Activated naive CD4-positive, alpha-beta T cell treated with Interleukin-2 at 50 U/mL for 16 hours (primary cell): ENCODE measurements around the gene SRSF4.
"Not testable (repeated sequence)": the region's sequence is repeated elsewhere in the genome, so short reads cannot be mapped to it uniquely, and the experiment has no call there.

ENCODE experiments used
- DNase-seq: peaks from one replicate; pipeline ENCODE4 v3.0.0-alpha.2; 2020

SRSF4 gene

DNA sequence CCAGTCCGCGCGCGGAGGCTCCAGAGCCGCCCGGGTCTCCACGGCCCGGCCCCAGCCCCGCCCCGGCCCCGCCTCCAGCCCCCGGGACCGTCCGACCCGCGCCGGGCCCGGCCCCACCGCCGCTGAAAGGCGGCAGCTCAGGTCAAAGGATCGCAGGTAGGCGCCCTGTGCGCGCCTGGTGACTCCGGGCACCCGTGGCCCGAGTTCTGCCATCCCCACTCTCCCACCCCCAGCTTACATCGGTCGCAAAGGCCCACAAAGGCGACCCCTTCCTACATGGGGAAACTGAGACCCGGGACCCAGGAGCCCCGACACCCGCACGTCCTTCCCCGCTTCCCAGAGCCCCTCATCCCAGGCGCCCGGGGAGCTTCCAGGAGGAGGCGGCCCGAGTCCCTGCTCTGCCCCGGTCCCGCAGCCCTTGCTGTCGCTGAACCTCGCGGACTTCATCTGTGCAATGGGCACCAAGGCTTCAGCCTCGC lies 57.8 kb downstream of the SRSF4 start, which contains the start of gene TMEM200B:
TMEM200B (minus strand) TSS at position 17 of the 479 bp plus-strand sequence. CDS start 2,075 bp downstream, outside the sequence.
- DNase-seq: peak; percentile 14

DNA sequence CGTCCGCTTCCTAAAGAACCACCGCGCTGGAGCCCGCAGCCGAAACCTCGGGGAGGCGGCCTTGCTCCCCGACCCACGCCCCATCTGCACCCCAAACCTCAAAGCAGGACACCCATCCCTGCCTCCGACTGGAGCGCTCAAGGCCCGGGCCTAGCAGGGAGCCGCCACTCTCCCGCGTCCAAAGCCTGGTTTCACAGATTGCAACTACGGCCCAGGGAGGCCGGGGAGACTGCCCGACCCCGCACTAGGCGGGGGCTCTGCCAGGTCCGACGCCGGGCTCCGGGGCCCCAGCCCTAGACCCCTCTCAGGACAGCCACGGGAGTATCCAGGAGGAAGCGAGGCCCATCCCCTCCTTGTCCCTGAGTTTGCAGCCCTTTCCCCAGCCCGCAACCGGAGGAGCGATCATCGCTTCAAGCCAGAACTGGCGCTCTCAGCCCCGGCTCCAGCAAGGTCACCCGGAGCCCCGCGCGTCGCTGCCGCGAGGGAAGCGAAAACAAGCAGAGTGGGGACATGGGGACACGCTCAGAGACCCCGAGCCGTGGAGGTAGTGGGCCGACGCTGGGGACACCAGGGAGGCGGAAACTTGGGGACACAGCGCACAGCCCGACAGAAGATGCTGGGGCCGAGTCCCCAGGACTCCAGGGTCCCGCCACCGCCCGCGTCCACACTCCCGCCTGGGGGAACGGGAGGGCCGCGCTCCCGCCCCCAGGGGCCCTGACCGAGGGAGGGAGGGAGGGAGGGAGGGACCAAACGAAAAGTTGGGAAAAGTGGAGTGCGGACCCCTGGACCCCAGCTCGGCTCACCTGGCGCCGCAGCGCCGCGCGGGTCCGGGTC lies 58.4 kb downstream of the SRSF4 start:
- peak; percentile 27 for DNase-seq

DNA sequence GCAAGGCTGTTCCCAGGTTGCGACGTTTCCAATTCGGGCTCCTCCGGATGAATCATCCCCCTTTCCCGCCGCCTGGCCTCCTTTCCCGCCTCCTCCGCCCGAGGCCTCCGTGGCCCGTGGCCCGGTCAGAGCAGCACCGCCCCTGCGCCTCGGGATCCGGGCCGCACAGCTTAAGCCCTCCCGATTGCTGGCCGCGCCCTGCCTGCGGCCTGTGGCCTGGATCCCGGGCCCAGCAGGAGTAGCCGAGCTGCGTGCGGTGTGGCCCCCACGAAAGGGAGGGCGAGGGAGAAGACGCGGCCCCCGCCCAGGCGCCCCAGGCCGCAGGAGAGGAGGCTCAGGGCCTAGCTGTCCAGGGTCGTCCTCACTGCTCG lies 59.0 kb downstream of the SRSF4 start:
- DNase-seq: no peak

DNA sequence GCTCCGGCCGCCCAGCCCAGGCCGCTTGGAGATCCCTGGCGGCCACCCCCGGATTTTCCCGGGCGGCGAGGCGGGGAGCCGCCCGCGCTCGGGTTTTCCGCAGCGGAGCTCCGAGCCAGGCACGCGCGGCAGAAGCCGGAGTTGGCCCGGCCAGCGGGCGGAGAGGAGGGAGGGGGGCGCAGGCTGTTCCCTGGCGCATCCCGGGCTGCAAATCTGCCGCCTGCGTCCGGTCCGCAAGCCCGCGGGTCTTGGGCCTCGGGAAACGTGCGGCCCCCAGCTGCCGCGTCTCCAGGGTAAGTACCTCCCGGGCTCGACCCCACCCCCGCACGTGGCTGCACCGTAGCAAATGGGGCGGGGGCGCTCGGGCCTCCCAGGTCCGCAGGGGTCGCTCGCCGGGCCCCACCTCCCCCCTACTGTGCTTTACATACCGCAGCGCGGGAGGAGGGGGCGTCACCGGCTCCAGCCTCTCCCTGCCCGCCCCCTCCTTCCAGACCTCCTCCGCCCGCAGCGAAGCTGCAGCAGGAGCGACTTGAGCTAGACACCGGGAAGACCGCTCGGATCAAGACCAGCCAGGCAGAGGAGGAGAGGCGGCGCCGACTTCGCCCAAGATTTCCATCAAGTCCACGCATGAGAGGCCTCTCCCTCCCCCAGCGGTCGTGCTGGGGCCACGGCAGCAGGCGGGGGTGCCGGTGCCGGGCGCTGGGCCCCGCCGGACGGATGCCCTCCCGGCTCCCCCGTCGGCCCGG lies 59.6 kb downstream of the SRSF4 start:
- DNase-seq: no peak

DNA sequence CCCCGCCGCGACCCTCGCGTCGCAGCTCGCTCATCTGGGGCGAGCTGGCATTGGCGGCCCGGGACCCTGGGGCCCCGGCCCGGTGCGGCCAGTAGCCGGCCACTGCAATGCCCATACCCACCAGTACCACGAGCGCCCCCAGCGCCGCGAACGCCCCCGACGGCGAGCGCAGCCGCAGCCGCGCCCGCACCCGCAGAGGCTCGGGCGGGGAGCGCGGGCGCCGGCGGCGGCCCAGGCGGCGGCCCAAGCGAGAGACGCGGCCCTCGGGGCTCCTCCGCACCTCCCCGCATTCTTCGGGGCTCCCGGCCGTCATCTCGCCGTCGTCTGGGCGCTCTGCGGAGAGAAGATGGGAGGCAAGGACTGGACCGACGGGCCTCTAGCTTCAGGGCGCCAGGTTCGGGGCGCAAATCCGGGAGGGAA lies 60.2 kb downstream of the SRSF4 start:
- no peak for DNase-seq

DNA sequence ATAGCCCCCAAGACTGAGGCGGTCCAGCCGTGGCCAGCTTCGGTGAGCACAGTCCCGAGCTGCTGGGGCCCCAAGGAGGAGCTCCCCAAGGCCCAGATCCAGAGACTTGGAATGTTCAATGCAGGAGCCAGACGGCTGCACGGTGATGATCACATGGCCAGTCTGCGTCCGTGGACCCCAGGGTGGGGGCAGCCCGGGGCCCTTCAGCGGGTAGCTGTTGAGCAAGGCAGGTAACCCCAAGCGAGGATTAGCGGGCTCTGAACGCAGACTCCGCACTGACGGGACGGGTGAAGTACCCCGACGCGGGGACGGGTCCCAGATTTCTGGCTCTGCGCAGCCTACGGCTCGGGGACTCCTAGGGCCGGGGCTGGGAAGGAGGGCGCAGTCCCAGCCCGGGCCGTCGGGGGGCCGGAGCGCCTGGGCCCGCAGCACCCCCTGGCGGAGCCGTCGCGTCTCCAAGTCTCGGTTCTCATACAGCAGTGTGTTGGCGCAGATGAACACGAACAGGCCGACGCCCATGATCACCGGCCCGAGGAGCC lies 60.7 kb downstream of the SRSF4 start:
- DNase-seq: peak; percentile 69

DNA sequence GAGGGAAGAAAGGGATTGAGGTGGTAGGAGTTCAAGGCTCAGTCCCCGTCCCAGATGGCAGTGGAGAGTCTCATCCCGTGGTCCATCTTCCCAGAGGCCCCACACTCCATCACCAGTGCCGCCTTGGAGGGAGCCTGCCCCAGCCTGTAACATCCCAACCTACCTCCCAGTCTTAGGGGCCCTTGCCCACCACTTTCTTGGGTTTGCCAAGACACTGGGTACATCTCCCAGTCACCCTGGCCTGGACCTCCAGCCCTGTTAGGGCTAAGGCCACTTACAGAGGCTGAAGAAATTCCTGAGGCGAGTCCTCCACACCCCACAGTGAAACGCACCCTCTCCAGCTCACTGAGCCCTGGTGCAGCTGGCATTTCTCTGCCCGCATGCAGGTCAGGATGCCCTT lies 61.3 kb downstream of the SRSF4 start:
- DNase-seq: no peak

DNA sequence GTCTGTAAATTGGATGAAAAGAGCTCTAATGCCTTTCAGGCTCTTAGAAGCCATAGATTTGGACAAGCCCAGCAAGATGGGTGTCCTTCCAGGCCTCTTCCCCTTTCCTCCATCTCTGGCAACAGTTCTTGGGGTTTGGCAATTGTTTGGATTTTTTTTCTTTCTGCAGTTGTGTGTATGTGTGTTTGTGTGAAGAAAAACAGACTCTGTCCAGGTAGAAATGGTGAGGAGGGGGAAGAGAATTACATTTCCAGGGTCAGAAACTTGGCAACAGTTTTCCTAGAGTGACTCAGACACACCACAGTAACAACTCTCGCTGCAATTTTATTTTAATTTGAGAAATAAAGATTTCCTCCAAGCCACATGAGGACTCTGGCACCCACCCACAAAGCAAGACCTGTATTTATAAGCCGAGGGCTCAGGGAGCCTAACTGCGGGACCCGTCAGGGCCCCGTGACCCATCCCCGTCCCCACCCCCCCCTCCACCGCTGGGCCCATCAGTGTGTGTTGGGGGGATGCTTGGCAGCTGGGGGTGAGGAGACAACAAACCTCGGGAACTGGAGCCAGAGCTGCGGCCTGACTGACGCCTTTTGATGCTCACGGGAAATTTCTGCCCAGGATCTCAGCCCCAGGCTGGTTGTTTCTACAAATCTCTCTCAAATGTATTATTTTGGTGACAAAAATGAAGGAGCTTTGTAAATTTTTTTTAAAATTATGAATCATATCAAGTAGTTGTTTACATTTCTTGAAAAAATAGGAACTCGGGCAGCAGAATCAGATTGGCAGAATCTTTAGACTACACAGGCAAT lies 62.4 kb downstream of the SRSF4 start:
- DNase-seq: no peak

DNA sequence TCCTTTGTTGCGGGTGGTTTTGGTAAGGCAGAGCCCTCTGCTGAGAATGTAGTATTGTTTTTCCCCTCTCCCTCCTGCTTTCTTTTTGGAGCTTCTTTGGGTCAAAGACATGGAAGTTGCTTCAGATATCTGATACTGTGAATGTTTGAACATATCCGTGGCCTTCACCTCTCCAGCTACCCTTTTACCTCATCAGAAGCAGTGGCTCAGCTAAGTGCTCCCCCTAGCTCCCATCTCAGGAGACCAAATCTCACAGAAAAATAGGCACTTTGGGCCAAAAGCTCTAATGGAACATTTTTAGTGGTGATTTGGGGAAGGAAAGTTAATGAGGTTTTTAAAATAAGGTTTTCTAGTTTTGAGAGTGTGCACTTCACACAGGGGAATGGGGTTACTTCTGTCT lies 64.3 kb downstream of the SRSF4 start:
- no peak for DNase-seq

DNA sequence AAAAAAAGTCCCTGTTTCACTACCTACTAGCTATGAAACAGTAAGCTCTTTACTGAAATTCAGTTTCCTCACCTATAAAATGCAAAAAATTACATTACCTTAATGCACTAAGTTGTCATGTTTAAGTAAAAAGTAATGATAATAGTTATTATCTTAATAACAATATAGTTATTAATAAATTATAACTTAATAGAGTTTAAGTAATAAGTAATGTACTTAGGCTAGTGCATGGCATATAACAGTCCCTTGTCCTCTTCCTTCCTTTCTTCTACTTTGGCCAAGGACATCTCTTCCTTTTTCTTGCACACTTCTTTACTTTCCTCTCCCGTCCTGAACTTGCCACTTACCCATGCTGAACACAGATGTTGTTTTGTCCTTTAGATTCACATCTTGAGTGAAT lies 67.0 kb downstream of the SRSF4 start:
- no peak for DNase-seq

DNA sequence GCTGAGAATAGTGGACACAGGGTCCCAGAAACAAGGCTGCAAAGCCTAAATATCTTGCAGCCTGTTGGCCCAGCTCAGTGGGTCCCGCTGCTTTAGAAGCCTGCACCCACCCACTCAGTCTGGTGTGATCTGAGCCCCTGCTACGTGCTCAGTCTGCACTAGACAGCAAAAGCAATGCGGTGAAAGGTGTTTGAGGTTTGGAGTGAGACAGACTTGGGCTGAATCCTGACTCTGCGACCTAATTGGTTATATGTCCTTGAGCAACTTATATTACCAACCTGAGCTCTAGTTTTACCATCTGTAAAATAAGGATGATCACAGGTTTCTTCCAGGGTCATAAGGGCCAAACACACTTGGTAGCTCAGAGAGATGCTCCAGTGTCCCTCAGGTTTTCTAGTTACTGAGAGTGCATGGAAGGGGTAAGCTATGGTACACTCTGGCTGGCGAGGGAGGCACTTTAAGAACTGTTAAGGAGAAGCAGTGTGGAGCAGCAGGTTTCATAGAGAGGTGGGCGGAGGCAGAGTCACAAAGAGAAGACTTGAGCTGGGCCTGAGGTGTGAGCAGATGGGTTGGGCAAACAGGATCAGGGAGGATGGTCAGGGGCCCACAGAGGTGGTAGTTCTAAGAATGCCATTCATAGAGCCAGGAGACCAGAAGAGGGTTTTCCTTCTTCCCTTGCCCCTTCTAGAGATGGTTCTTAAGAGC lies 68.1 kb downstream of the SRSF4 start:
- no peak for DNase-seq

DNA sequence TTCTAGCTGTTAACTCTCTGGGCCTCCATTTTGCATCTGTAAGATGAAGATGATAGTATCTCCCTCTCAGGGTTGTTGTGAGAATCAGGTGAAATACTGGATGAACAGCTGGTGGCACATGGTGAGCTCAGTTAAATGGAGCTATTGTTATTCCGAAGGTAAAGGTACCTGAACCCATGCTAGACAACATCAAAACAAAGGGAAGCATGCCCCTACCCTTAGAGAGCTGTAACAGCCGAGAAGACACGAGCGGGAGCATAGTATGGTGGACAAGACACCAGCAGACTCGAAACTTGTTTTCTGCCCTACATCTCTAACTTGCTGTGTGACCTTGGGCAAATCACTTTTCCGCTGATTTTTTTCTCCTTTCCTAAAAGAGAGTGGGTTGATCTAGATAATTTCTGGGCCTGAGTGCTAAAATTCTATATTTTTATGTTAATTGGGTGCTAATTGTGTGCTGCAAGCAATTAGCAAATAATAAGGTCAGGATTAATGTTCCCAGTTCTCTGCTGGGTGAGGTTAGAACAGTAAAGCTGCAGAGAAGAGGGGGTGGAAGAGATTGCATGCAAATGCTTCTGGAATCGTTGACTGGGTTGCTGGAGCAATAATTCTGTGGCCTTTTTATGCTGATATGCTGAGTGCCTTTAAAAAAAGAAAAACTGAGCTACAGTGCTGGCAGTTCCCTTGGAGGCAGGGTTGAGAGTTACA lies 68.8 kb downstream of the SRSF4 start:
- DNase-seq: no peak

DNA sequence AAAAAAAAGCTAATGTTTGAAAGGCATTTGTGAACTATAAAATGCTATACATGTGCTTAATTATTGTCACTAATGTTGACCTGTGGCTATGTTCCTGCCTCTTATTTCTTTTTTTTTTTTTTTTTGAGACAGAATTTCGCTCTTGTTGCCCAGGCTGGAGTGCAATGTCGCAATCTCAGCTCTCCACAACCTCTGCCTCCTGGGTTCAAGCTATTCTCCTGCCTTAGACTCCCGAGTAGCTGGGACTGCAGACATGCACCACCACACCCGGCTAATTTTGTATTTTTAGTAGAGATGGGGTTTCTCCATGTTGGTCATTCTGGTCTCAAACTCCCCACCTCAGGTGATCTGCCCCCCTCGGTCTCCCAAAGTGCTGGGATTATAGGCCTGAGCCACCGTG lies 73.7 kb downstream of the SRSF4 start:
- DNase-seq: not testable (repeated sequence)

DNA sequence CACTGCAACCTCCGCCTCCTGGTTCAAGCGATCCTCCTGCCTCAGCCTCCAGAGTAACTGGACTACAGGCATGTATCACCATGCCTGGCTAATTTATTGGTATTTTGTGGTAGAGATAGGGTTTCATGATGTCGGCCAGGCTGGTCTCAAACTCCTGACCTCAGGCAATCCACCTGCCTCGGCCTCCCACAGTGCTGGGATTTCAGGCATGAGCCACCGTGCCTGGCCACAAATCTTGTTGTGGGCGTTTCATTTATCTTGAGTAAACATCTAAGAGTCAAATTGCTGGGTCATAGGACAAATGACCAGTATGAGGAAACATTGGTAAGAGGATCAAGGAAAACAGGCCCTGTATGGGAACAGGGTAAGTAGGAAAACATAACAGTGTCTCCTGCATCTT lies 75.9 kb downstream of the SRSF4 start:
- DNase-seq: no peak

DNA sequence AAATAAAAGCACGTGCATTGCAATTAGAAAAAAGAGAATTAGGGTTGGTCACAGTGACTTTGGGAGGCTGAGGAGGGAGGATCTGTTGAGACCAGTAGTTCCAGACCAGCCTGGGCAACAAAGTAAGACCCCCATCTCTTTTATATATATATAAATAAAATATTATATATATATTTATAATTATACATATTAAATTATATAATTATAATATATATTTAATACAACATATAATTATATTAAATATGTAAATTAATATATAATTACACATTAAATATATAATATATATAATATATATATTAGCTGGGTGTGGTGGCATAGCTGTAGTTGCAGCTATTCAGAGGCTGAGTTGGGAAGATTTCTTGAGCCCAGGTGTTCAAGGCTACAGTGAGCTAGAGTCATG lies 81.2 kb downstream of the SRSF4 start:
- no peak for DNase-seq

DNA sequence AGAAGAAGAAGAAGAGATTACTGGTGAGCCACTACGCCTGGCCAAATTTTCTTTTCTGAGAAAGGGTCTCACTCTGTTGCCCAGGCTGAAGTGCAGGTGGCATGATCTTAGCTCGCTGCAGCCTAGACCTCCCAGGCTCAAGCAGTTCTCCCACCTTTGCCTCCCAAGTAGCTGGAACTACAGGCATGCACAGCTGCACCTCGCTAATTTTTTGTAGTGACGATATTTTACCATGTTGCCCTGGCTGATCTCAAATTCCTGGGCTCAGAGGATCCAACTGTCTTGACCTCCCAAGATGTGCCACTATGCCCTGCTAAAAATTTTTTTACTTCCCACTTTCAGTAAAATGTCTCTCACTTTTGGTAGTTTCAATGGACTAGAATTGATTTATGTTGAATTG lies 82.4 kb downstream of the SRSF4 start:
- DNase-seq: no peak
